Fibroblast of pulmonary artery (primary cell): ENCODE data around the gene GADD45A.

Experiments
- DNase-seq: peaks from one replicate; pipeline ENCODE4 v3.0.0-alpha.2; 2010; ENCODE audit warnings: low read depth
- H3K4me3 ChIP-seq: replicated peaks from 2 replicates; pipeline ENCODE4 v1.5.1; 2011; ENCODE audit warnings: low read depth, mild to moderate bottlenecking, control low read depth, low read length, moderate library complexity
- CTCF ChIP-seq: IDR thresholded peaks from 2 replicates; pipeline ENCODE4 v1.5.1; 2011; ENCODE audit warnings: mild to moderate bottlenecking, control low read depth, low read length, inconsistent platforms; ENCODE audit errors: missing control alignments

The GADD45A gene

GRCh38 chr1:67715819-67716218, 30.8 kb downstream of the GADD45A start:
- no peak overlapping the region for H3K4me3 ChIP-seq
- DNase-seq, result no peak
- TF ChIP-seq CTCF, result no peak

DNA sequence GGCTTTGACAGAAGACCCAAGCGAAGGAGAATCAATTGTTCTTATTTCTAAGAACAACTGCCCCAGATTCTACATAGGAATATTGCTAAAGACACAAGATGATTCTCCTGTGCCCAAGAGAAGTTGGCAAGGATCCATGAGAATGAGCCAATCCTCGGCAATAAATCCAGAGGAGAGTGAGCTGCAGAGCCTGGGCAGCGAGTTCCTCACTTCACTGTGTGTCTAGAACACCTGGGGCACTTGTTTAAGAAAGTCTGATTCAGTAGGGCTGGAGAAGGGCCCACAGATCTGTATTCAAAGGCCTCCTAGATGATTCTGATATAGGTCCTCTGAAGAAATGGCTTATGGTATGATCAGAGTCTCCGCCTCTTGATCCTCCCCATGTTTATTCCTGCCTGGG, 31.8 kb downstream of the GADD45A start:
- H3K4me3 ChIP-seq, result no peak overlapping the region
- no peak for TF ChIP-seq CTCF
- peak; percentile 58 for DNase-seq

DNA sequence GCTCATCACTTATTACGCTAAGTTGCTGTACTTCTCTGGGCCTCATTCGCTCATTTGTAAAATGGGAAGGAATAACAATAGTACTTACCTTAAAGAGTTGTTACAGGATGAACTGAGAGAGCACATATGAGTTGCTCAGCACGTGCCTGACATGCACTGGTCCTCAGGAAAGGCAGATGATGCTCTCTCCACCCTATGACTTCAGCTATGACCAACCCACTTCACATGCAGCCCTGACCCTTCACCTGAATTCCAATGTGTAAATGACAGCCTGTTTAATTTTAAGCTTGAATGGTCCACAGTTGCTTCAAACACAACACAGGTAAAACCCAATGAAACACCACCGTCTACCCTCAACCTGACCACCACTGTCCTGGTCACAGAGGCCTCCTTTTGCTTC, 32.9 kb downstream of the GADD45A start:
- DNase-seq, result no peak
- TF ChIP-seq CTCF, result no peak

DNA sequence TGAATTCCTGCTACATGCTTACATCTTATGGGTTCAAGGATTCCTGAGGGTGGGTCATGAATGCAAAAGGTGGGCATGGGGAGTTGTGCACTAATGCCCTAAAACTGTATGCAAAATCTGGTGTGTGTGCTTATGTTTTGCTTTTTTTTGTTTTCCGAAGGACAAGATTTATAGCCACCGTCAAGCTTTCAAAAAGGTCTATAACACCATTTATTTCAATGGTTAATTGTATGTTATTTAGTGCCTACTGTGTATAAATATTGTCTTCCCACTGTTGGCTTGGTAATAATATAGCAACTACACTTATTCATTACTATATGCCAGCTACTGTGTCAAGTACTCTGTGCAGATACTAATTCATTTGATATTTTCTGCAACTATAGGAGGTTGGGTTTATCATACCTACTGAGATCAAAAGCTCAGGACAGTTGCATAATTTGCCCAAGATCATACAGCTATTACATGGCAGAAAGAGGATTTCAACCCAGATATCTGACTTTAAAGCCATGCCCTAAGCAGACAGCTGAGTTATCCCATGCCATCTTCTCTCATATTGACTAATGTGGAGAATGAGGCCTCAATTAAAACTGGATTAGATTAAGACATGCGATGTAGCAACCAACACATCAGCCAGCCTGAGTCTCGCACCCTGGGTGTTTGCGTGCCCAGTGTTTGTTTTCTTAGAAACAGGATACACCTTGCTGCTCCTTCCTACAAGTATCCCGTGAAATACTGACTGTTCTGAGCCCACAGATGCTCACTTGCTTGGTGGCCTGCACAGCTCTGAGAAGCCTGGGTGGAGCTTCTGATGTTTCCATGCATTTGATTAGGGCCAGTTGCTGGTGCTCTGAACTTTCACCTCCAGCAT, 34.6 kb downstream of the GADD45A start:
- TF ChIP-seq CTCF, result no peak
- no peak overlapping the region for H3K4me3 ChIP-seq
- DNase-seq, result no peak

More for the DNA sequence above, 32.9 kb downstream of the GADD45A start:
- H3K4me3 ChIP-seq, result no peak overlapping the region

GRCh38 chr1:67721112-67721511, 36.1 kb downstream of the GADD45A start:
- TF ChIP-seq CTCF, result no peak
- no peak for DNase-seq
- no peak overlapping the region for H3K4me3 ChIP-seq

DNA sequence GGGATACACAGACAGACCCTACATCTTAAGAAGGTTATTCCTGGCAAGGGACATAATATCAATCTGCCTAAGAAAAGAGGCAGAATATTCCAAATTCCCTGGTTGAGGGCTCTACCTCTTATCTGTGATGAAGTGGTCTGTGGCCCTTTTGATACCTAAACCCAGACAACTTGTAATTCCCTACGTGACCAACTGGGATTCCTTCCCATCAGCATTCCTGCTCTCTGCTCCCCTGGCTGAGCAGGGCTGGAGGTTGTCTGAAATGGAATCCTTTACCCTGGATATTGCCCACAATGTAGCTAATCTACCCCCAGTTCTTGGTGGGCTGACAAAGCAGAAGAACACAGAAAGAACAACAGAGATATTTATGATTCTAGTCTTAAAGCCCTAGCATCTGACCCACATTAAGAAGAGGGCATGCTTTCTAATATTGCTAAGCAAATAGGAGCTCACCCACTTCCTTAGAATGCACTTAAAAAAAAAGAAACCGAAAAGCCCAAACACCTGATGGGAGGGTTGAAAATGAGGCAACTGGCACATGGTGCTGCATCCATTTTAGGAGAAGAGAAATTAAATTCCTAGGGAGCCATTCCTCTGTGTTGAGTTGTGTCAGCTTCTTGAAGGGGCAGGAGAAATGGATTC, 36.8 kb downstream of the GADD45A start:
- no peak overlapping the region for H3K4me3 ChIP-seq
- no peak for DNase-seq
- TF ChIP-seq CTCF, result no peak
